Naive thymus-derived CD8-positive, alpha-beta T cell (primary cell): ENCODE results near the gene TMED8. TPM values are rescaled to one million over a fixed set of nuclear protein-coding genes. Genes with fewer than 3 reads are reported as not detected.
"Not testable (repeated sequence)": the region's sequence is repeated elsewhere in the genome, so short reads cannot be mapped to it uniquely, and the experiment has no call there.

Source experiments
- ATAC-seq, 2 donors: fragments of 150-1000 bp; cut with Tn5 transposase in 1 of 2; sonication (Bioruptor Pico), chemical (Tn5 transposase) in 1 of 2; 1 replicate in 1 of 2; 2 replicates in 1 of 2; pipeline ENCODE4 v1.10.0; 2021; ENCODE audit warnings: mild to moderate bottlenecking in 2 of 2, moderate library complexity in 2 of 2
- POLR2A ChIA-PET: fragments of 350-600 bp; sonication (Branson Sonifier 250); formaldehyde crosslinking; loops from one replicate; lab custom pipeline; 2021; ENCODE audit warnings: antibody characterized with exemption; lab: Charles Lee
- DNase-seq, 10 donors: peaks; one replicate each; pipeline versions ENCODE4 v3.0.0 to v3.0.0-alpha.2; 2020 to 2022
- H3K27ac Mint-ChIP-seq, 10 donors: one replicate each; pipeline ENCODE4 v1.8.0; 2020 to 2022; ENCODE audit warnings: mild to moderate bottlenecking in 10 of 10, mixed read lengths in 10 of 10, moderate library complexity in 4 of 10, inconsistent platforms in 1 of 10
- H3K27me3 Mint-ChIP-seq, 5 donors: one replicate each; pipeline ENCODE4 v1.8.0; 2021 to 2022; ENCODE audit warnings: mixed read lengths in 5 of 5
- H3K36me3 Mint-ChIP-seq, 3 donors: one replicate each; pipeline ENCODE4 v1.8.0; 2020 to 2022; ENCODE audit warnings: mixed read lengths in 3 of 3, mild to moderate bottlenecking in 2 of 3, inconsistent platforms in 1 of 3
- H3K4me1 Mint-ChIP-seq, 4 donors: one replicate each; pipeline ENCODE4 v1.8.0; 2021 to 2022; ENCODE audit warnings: mixed read lengths in 4 of 4
- H3K4me3 Mint-ChIP-seq, 10 donors: one replicate each; pipeline ENCODE4 v1.8.0; 2020 to 2022; ENCODE audit warnings: mild to moderate bottlenecking in 10 of 10, mixed read lengths in 10 of 10, moderate library complexity in 6 of 10, inconsistent platforms in 1 of 10
- H3K9me3 Mint-ChIP-seq, 9 donors: one replicate each; pipeline ENCODE4 v1.8.0; 2020 to 2022; ENCODE audit warnings: mixed read lengths in 9 of 9, mild to moderate bottlenecking in 3 of 9, inconsistent platforms in 1 of 9, moderate library complexity in 1 of 9
- polyA plus RNA-seq, 3 donors: library from polyadenylated mRNA; unstranded; fragments of 300-500 nt; fragmentation: Illumina TruSeq; gene quantifications; one replicate each; pipeline ENCODE4 v1.2.3, GENCODE V29; 2021
- total RNA-seq, 8 experiments: library from RNA in 2 of 8; stranded (reverse) in 2 of 8; gene quantifications; one replicate each; pipeline ENCODE4 v1.2.3 and lab custom pipeline; 2021 to 2026

Gene TMED8
- total and polyA plus RNA-seq, 5 experiments from 2014 or later = 1.8 to 8.0 (median 3.0) TPM

DNA sequence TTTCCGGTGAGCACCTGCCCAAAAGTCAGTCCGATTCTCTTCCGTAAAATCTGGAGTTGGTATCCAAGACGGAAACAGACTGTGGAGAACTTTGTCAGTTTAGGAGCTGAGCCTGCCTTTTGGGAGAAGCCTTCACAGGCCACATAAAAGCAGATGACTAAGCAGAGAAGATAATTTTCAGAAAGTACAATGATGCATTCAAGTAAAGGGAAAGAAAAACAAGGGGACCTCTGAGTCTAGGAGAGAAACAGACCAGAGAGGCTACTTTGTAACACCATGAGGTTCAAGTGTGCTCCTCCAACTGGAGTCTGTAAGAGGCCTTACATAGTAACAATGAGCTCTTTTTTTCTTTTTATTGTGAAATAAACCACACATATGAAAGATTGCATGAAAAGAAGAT is 21.1 kb downstream of the TMED8 start:
- ATAC-seq (no peak), DNase-seq (no peak)
- POLR2A ChIA-PET = no interaction called here
- H3K27ac Mint-ChIP-seq = no peak overlapping the region
- H3K27me3 Mint-ChIP-seq = no peaks in the 10 kb centered on the region
- H3K4me3 Mint-ChIP-seq = no peak overlapping the region
- peaks cover 0 to 9% (median 2%) of the 10 kb centered on the region in 4 donors for H3K4me1 Mint-ChIP-seq
- peaks cover 0 to 9% (median 5%) of the 10 kb centered on the region in 3 donors for H3K36me3 Mint-ChIP-seq
- no peaks in the 10 kb centered on the region for H3K9me3 Mint-ChIP-seq

DNA sequence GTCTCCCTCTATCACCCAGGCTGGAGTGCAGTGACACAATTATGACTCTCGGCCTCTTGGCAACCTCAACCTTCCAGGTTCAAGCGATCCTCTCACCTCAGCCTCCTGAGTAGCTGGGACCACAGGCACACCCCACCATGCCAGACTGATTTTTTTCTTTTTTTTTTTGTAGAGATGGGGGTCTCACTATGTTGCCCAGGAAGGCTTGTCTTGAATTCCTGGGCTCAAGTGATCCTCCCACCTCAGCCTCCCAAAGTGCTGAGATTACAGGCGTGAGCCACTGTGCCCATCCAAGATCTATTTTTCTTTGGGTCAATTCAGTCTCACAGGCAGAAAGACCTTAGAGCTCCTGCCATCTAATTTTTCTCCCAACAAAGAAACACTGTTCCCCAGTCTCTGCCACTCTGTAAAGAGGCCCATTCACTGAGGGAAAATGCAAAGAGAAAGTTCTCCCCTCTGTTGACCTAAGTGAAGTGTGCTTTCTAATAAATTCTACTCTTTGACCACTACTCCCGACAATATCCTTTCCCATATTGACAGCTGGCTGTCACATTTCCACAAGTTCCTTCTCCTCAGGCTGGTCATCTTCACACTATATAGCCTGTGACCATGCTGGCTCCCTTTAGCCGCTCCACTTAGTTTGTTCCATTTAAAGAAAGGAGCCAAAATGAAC is 23.3 kb downstream of the TMED8 start:
- no peak overlapping the region for H3K4me3 Mint-ChIP-seq
- ATAC-seq = no peak
- no peak for DNase-seq
- POLR2A ChIA-PET = no interaction called here
- peaks cover 4 to 20% (median 18%) of the 10 kb centered on the region in 3 donors for H3K36me3 Mint-ChIP-seq
- no peaks in the 10 kb centered on the region for H3K9me3 Mint-ChIP-seq
- no peak overlapping the region for H3K27ac Mint-ChIP-seq
- H3K4me1 Mint-ChIP-seq = peaks cover 0 to 2% (median 2%) of the 10 kb centered on the region in 4 donors
- no peaks in the 10 kb centered on the region for H3K27me3 Mint-ChIP-seq

DNA sequence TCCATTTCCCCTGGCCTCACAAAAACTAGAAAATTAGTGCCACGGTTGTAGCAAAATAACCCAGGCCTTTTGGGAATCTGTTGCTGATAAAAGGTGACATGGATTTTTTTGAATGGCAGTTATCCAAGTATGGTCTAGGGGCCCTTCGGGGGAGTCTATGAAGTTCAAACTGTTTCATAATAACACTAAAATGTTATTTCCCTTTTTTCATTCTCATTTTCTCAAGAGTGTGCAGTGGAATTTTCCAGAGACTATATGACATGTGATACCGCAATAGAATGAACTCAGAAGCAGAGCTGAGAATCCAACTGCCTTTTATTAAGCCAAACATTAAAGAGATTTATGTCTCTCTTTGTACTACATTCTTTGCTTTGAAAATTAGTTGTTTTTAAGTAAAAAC is 29.1 kb downstream of the TMED8 start:
- DNase-seq (no peak), ATAC-seq (no peak)
- Mint-ChIP-seq H3K27me3 (no peaks in the 10 kb centered on the region), H3K9me3 (no peaks in the 10 kb centered on the region), H3K4me1 (peaks cover 0 to 10% (median 0%) of the 10 kb centered on the region in 4 donors), H3K4me3 (no peak overlapping the region), H3K36me3 (peaks cover 4 to 37% (median 24%) of the 10 kb centered on the region in 3 donors), H3K27ac (no peak overlapping the region)
- POLR2A ChIA-PET = no interaction called here

DNA sequence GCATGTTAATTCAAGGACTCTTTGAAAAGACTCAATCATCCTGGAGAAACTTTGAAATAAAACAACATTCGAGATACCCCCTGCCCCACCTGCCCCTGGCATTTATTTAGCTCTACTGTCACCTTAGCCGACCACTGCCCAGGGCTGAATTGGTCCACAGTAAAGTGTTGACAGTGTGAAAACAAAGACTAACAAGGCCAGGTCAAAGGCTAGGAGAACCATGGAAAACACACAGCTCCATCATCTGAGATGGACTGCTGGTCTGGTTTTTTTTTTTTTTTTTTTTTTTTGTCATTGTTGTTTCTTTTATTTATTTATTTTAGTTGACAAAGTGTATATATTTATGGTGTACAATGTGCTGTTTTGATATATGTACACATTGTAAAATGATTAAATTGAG is 30.4 kb downstream of the TMED8 start:
- no peaks in the 10 kb centered on the region for H3K27me3 Mint-ChIP-seq
- H3K4me1 Mint-ChIP-seq = peaks cover 0 to 10% (median 0%) of the 10 kb centered on the region in 4 donors
- ATAC-seq (no peak), DNase-seq (no peak)
- H3K4me3 Mint-ChIP-seq = no peak overlapping the region
- POLR2A ChIA-PET = interaction anchor here (0.5 kb wide), 1 partner anchor 672 kb away, joined by 3 read pairs; no protein-coding TSS in a partner anchor
- no peak overlapping the region for H3K27ac Mint-ChIP-seq
- no peaks in the 10 kb centered on the region for H3K9me3 Mint-ChIP-seq
- peaks cover 4 to 47% (median 22%) of the 10 kb centered on the region in 3 donors for H3K36me3 Mint-ChIP-seq

DNA sequence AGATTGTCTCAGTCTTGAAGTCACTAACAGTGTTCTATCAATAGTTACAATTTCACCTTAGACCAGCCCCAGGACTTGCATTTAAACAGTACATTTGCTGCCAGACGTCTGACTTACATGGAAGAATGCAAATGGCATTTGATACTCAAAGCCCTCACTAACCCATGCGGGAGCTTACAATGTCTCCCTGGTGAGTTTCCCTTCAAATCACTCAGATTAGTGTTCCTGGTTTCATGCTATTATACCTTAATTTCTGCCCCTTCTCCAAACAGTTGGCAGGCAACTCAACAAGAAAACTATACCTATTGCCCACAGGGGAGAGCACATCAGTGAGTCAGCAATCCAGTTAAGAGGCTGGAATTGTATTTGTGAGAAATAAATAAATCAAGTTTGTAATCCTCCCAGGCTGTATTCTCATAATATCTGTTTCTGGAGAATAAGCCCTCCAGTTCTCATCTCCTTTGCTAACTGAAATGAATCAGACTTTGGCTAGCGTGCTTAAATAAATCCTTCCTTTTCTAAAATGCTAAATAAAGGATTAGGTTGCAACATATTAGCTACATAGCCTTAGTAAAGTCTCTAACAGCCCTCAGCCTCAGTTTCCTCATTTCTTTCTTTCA is 32.4 kb downstream of the TMED8 start:
- peaks cover 6 to 49% (median 23%) of the 10 kb centered on the region in 3 donors for H3K36me3 Mint-ChIP-seq
- H3K27ac Mint-ChIP-seq = no peak overlapping the region
- POLR2A ChIA-PET = no interaction called here
- DNase-seq (no peak), ATAC-seq (no peak)
- no peaks in the 10 kb centered on the region for H3K27me3 Mint-ChIP-seq
- H3K9me3 Mint-ChIP-seq = no peaks in the 10 kb centered on the region
- no peak overlapping the region for H3K4me3 Mint-ChIP-seq
- peaks cover 0 to 10% (median 0%) of the 10 kb centered on the region in 4 donors for H3K4me1 Mint-ChIP-seq

DNA sequence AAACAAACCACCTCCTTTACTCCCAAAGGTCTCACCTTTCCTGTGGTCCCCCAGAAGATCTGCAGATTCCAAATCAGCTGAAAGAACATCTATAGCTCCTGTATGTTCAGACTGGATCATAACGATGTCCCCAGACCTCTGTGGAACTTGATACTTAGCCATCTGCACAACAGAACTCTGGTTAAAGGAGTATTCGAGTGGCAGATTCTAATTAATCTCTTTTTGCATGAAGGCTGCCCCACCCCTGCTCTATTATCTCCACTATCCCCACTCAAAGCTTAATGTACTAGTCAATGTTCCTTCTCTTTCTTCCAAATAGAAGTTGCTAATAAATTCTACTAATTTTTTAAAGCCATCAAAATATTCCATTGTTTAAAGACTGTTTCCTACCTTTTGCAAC is 33.2 kb downstream of the TMED8 start:
- no peak for ATAC-seq
- POLR2A ChIA-PET = no interaction called here
- H3K36me3 Mint-ChIP-seq = peaks cover 5 to 49% (median 24%) of the 10 kb centered on the region in 3 donors
- DNase-seq = no peak
- no peak overlapping the region for H3K4me3 Mint-ChIP-seq
- H3K4me1 Mint-ChIP-seq = peaks cover 0 to 8% (median 0%) of the 10 kb centered on the region in 4 donors
- no peaks in the 10 kb centered on the region for H3K9me3 Mint-ChIP-seq
- H3K27me3 Mint-ChIP-seq = no peaks in the 10 kb centered on the region
- H3K27ac Mint-ChIP-seq = no peak overlapping the region

DNA sequence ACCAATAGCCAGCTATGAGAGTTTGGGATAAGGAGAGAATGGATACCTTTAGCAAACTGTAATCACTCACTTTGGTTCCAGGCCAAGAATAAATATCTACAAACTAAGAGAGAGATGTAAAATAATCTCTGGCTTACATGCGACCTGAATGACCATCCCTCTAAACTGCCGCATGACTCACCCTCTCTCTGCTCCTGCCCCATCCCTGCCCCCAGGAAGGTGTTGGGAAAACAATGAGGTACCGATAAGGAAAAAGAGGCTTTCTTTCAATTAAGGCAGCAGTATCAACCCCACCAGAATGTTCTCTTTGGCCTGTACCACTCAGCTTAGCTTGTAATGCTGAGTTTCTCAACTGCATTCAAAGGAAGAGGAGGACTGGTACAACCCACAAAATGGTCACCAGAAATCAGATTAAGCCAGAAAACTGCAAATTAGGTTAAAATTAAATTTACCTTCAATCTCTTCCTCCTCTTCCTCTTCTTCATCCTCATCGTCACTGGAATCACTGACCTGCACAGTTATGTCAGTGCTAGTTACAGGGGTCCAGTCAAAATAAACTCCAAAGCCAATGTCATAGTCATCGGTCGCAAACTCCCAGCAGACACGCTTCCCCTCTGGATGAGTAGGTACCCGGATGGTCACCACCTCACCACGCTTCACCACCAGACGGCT is 34.0 kb downstream of the TMED8 start:
- DNase-seq (no peak), ATAC-seq (no peak)
- POLR2A ChIA-PET = no interaction called here
- H3K4me3 Mint-ChIP-seq = no peak overlapping the region
- no peak overlapping the region for H3K27ac Mint-ChIP-seq
- peaks cover 5 to 49% (median 24%) of the 10 kb centered on the region in 3 donors for H3K36me3 Mint-ChIP-seq
- H3K9me3 Mint-ChIP-seq = no peaks in the 10 kb centered on the region
- H3K27me3 Mint-ChIP-seq = no peaks in the 10 kb centered on the region
- H3K4me1 Mint-ChIP-seq = peaks cover 0 to 8% (median 0%) of the 10 kb centered on the region in 4 donors

DNA sequence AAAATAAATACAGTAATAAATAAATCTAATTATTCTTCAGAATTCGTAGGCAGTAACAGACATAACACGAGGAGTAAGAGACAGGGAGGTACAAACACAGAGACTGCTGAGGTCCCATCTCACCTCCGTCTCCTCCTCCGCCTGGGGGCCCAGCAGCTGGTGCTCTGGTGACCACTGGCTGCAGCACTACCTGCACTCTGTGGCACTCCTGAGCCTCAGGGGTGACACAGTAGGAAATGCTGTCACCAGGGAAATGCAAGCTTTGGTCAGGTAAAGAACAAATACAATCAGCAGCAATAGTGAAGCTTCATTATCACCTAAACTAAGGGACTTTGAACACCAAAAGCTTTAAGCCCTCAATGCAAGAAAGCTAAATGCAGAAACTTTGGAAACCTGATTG is 36.5 kb downstream of the TMED8 start:
- H3K9me3 Mint-ChIP-seq = no peaks in the 10 kb centered on the region
- peaks cover 5 to 52% (median 27%) of the 10 kb centered on the region in 3 donors for H3K36me3 Mint-ChIP-seq
- ATAC-seq (no peak), DNase-seq (no peak)
- no peak overlapping the region for H3K27ac Mint-ChIP-seq
- no peaks in the 10 kb centered on the region for H3K4me1 Mint-ChIP-seq
- POLR2A ChIA-PET = no interaction called here
- no peak overlapping the region for H3K4me3 Mint-ChIP-seq
- H3K27me3 Mint-ChIP-seq = no peaks in the 10 kb centered on the region

DNA sequence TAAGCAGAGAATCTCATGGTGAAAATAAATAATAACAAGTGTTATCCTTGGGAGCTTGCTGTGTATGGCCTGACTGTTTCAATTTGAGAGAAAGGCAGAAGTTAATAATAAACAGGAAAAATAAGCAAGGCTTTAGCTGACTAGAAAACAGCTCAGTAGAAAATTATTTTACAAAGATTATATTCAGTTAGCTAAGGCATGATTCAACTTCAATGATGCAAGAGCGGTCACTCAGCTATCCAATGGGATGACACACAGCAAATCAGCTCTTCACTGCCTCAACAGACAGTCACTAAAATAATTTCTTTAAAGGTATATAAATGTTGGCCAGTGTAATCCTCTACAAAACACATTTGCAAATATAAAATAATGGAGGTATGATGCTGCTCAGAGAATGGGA is 37.5 kb downstream of the TMED8 start:
- no peaks in the 10 kb centered on the region for H3K27me3 Mint-ChIP-seq
- H3K36me3 Mint-ChIP-seq = peaks cover 5 to 49% (median 27%) of the 10 kb centered on the region in 3 donors
- no peak overlapping the region for H3K27ac Mint-ChIP-seq
- POLR2A ChIA-PET = no interaction called here
- ATAC-seq = no peak
- no peaks in the 10 kb centered on the region for H3K9me3 Mint-ChIP-seq
- no peak overlapping the region for H3K4me3 Mint-ChIP-seq
- no peaks in the 10 kb centered on the region for H3K4me1 Mint-ChIP-seq
- DNase-seq = no peak

DNA sequence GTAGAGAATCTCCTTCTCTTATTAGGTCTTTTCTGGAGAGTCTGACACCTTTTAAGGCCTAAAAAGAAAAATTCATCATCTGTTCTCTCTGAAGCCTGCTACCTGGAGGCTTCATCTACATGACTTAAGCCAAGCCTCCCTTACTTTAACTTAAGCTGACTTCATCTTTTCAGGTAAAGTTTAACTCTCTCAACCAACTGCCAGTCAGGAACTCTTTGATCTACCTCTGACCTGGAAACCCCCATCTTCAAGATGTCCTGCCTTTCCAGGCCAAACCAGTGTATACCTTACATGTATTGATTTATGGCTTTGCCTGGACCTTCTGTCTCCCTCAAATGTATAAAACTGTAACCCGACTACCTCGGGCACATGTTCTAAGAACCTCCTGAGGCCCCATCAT is 38.6 kb downstream of the TMED8 start:
- H3K27ac Mint-ChIP-seq = peak overlapping the region in 1 of 10 donors; percentile 5
- no peak for DNase-seq
- H3K4me1 Mint-ChIP-seq = no peaks in the 10 kb centered on the region
- POLR2A ChIA-PET = no interaction called here
- no peak for ATAC-seq
- no peak overlapping the region for H3K4me3 Mint-ChIP-seq
- H3K36me3 Mint-ChIP-seq = peaks cover 5 to 46% (median 27%) of the 10 kb centered on the region in 3 donors
- no peaks in the 10 kb centered on the region for H3K27me3 Mint-ChIP-seq
- no peaks in the 10 kb centered on the region for H3K9me3 Mint-ChIP-seq

DNA sequence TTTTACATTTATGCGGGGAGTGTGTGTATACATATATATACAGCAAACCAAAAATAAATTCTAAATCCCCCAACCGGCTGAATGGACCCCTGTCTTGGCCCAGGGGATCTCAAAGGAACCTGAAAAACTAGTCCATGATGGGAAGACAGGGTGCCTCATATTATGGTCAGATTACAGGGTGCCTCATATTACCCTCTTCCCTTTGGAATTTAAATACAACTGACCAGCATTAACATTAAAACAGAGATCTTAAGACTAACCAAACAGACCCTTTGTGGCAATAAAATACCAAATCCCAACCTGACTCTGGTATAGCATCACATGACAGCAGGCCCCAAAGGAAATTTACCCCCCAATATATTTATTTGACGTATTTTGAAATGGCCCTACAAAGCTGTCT is 39.0 kb downstream of the TMED8 start:
- H3K27me3 Mint-ChIP-seq = no peaks in the 10 kb centered on the region
- no peak overlapping the region for H3K27ac Mint-ChIP-seq
- H3K9me3 Mint-ChIP-seq = no peaks in the 10 kb centered on the region
- H3K4me1 Mint-ChIP-seq = no peaks in the 10 kb centered on the region
- ATAC-seq (no peak), DNase-seq (no peak)
- POLR2A ChIA-PET = no interaction called here
- H3K4me3 Mint-ChIP-seq = no peak overlapping the region
- peaks cover 5 to 42% (median 24%) of the 10 kb centered on the region in 3 donors for H3K36me3 Mint-ChIP-seq

DNA sequence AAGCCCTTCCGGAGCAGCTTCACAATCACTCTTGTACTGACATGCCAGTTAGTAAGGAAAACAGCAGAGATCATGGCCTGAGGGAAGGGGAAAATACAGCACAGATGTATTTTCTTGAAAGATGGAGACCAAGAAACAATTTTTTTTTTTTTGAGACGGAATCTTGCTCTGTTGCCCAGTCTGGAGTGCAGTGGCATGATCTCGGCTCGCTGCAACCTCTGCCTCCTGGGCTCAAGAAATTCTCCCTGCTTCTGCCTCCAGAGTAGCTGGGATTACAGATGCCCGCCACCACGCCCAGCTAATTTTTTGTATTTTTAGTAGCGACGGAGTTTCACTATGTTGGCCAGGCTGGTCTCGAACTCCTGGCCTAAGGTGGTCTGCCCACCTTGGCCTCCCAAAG is 39.6 kb downstream of the TMED8 start:
- DNase-seq, H3K9me3 Mint-ChIP-seq, H3K27me3 Mint-ChIP-seq, POLR2A ChIA-PET, ATAC-seq, H3K4me3 Mint-ChIP-seq, H3K4me1 Mint-ChIP-seq: not testable (repeated sequence)
- H3K27ac Mint-ChIP-seq = peak overlapping the region in 1 of 10 donors; percentile 37
- peaks cover 5 to 35% (median 24%) of the 10 kb centered on the region in 3 donors for H3K36me3 Mint-ChIP-seq

DNA sequence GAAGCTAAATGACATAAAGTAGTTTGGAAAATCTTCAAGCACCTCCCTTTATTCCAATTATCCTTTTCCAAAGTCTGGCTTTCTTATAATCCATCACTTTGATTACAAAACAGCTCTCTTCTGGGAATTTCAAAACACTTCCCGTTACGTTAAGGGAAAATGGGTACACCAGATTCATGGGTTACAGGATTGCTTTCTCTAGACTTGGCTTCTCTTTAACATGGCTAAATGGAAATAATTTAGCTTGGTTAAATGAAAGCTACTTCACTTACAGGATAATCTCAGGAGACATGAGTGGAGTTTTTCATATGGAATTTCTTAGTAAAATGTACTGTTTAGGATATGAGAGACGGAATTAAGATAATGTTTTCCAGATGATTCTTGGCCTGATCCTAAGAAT is 41.3 kb downstream of the TMED8 start:
- Mint-ChIP-seq H3K27me3 (no peaks in the 10 kb centered on the region), H3K27ac (no peak overlapping the region), H3K36me3 (peaks cover 0 to 19% (median 13%) of the 10 kb centered on the region in 3 donors), H3K9me3 (no peaks in the 10 kb centered on the region), H3K4me3 (no peak overlapping the region), H3K4me1 (no peaks in the 10 kb centered on the region)
- ATAC-seq = no peak
- POLR2A ChIA-PET = no interaction called here
- DNase-seq = no peak
